Caco-2 (cell line): Measurements from ENCODE around the gene CCDC136. TPM values are rescaled to one million over a fixed set of nuclear protein-coding genes. Genes with fewer than 3 reads are reported as not detected.
A peak's percentile ranks its signal among the peaks of the same experiment; 100 is the strongest.

Experiments used
- BruUV-seq: library from RNA; stranded (reverse); fragments of 400-500 nt; replicated peaks from 2 replicates; lab custom pipeline; 2021; lab: Mats Ljungman, UMichigan
- CTCF ChIA-PET: fragments of 300-600 bp; sonication (Branson Sonifier 250); formaldehyde crosslinking; loops from one replicate; lab custom pipeline; 2022; ENCODE audit warnings: antibody characterized with exemption; lab: Charles Lee
- POLR2A ChIA-PET: fragments of 300-600 bp; sonication (Branson Sonifier 250); formaldehyde crosslinking; loops from one replicate; lab custom pipeline; 2022; ENCODE audit warnings: antibody characterized with exemption; lab: Charles Lee
- DNase-seq, 2 experiments: peaks; one replicate each; pipeline versions ENCODE4 v3.0.0 to v3.0.0-alpha.2; 2020 to 2022
- H3K27me3 ChIP-seq: replicated peaks from 2 replicates; pipeline ENCODE4 v1.6.0; 2011; ENCODE audit warnings: low read length; ENCODE audit not compliant: control insufficient read depth, insufficient read depth
- H3K36me3 ChIP-seq: 2 replicates; pipeline ENCODE4 v1.5.1; 2011; ENCODE audit warnings: low read length; ENCODE audit not compliant: control insufficient read depth, insufficient read depth
- H3K4me1 ChIP-seq: fragments of 250-450 bp; sonication (Bioruptor Pico); 2 replicates; pipeline ENCODE4 v1.5.1; 2020; ENCODE audit warnings: mild to moderate bottlenecking
- H3K4me3 ChIP-seq: 2 replicates; pipeline ENCODE4 v1.5.1; 2011; ENCODE audit warnings: low read depth, mild to moderate bottlenecking, control low read depth, low read length
- H3K9me3 ChIP-seq: fragments of 250-450 bp; sonication (Bioruptor Pico); 2 replicates; pipeline ENCODE4 v1.5.1; 2020; ENCODE audit warnings: mild to moderate bottlenecking, moderate library complexity
- H3K27ac Mint-ChIP-seq: one replicate; pipeline ENCODE4 v1.8.0; 2022; ENCODE audit warnings: mixed read lengths; ENCODE audit not compliant: unreplicated experiment
- H3K27me3 Mint-ChIP-seq: one replicate; pipeline ENCODE4 v1.8.0; 2022; ENCODE audit warnings: mixed read lengths; ENCODE audit not compliant: insufficient read depth, unreplicated experiment
- H3K36me3 Mint-ChIP-seq: one replicate; pipeline ENCODE4 v1.8.0; 2022; ENCODE audit warnings: mild to moderate bottlenecking, mixed read lengths; ENCODE audit not compliant: insufficient read depth, unreplicated experiment
- H3K4me1 Mint-ChIP-seq: one replicate; pipeline ENCODE4 v1.8.0; 2022; ENCODE audit warnings: low read depth, mixed read lengths; ENCODE audit not compliant: unreplicated experiment
- H3K4me3 Mint-ChIP-seq: one replicate; pipeline ENCODE4 v1.8.0; 2022; ENCODE audit warnings: mild to moderate bottlenecking, moderate library complexity, mixed read lengths; ENCODE audit not compliant: unreplicated experiment
- H3K9me3 Mint-ChIP-seq: one replicate; pipeline ENCODE4 v1.8.0; 2022; ENCODE audit warnings: mixed read lengths; ENCODE audit not compliant: unreplicated experiment
- CTCF ChIP-seq, 2 experiments: fragments of 200-600 bp in 1 of 2; IDR thresholded peaks; 1 replicate in 1 of 2; 2 replicates in 1 of 2; pipeline versions ENCODE4 v1.5.1 to v1.8.0; 2011 to 2022; ENCODE audit warnings: antibody characterized with exemption in 1 of 2, control low read depth in 1 of 2, inconsistent platforms in 1 of 2, low read depth in 1 of 2, low read length in 1 of 2, mild to moderate bottlenecking in 1 of 2, moderate library complexity in 1 of 2; ENCODE audit not compliant: insufficient read depth in 1 of 2, severe bottlenecking in 1 of 2, unreplicated experiment in 1 of 2
- intact Hi-C: fragments of 100-400 bp; cut with micrococcal nuclease; formaldehyde crosslinking; loops from one replicate; pipeline ENCODE4 v1.10.0; 2022; ENCODE audit not compliant: unreplicated experiment
- total RNA-seq: library from RNA; stranded (reverse); gene quantifications from 2 replicates; pipeline ENCODE4 v1.2.3, GENCODE V29; 2022

Gene CCDC136
- total RNA-seq, 1 experiment from 2014 or later, result 10.2 TPM

DNA sequence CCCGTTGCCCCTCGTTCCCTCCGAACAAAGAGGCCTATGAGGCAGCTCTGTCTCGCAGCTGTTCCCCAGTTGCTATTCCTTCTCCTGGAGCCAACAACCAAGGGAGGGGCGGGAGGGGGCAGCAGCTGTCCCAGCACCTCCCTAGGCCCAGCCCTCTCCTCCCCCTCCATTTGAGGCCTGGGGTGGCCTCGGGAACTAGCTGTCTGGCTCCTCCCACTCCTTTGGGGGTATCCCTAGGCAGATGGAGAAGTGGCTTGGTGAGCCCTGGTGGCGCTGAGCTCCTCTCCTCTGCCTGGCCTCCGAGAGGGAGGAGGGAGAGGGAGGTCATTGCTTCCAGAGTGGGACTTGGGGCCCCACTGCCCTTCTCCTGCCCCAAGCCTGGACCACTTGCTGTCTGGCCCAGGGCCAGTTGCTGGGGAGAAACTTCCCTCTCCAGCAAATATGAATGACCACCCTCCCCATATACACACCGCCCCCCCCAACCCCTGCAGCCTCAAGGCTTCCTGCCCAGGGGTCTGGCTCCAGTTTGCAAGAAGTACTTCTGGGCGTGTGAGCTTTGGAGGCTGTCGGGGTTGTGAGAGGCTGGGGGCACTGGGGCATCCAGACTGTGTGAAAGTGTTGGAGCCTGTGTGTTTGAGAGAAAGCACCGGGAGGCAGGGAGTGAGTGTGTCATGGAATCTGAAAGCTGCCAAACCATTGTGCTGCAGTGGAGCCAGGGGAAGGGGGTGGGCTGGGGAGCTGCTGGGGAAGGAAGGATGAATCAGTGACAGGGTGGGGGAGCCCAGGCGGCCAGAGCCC is 41.6 kb downstream of the CCDC136 start:
- no peak for DNase-seq
- H3K27me3 ChIP-seq, result no peaks in the 10 kb centered on the region
- no TSS peak for BruUV-seq
- peak overlapping the region; percentile 75 for H3K4me3 Mint-ChIP-seq
- H3K27ac Mint-ChIP-seq, result peak overlapping the region; percentile 17
- ChIA-PET CTCF (interaction anchor here (0.6 kb wide), 3 partner anchors 9 to 55 kb away, joined by 3 to 10 read pairs (median 3); no protein-coding TSS in a partner anchor), POLR2A (no interaction called here)
- H3K9me3 Mint-ChIP-seq, result no peaks in the 10 kb centered on the region
- H3K36me3 ChIP-seq, result no peaks in the 10 kb centered on the region
- intact Hi-C loops, result loop anchor here (5.0 kb wide), 1 partner anchor 41 kb away; the partner anchor contains the start of gene CCDC136
- peaks cover 28% of the 10 kb centered on the region for H3K4me1 ChIP-seq
- no peaks in the 10 kb centered on the region for H3K27me3 Mint-ChIP-seq
- TF ChIP-seq CTCF (IDR thresholded peaks at IDR 0.05; ENCODE audit: insufficient read depth in 1 of 2, low read depth in 1 of 2, low read length in 1 of 2, severe bottlenecking in 1 of 2, unreplicated experiment in 1 of 2), result no peak
- H3K4me3 ChIP-seq, result no peak overlapping the region
- peaks cover 14% of the 10 kb centered on the region for H3K4me1 Mint-ChIP-seq
- no peaks in the 10 kb centered on the region for H3K9me3 ChIP-seq
- H3K36me3 Mint-ChIP-seq, result peaks cover 22% of the 10 kb centered on the region

GRCh38 chr7:128833946-128834325 is 42.2 kb downstream of the CCDC136 start:
- Mint-ChIP-seq H3K27me3 (no peaks in the 10 kb centered on the region), H3K36me3 (peaks cover 23% of the 10 kb centered on the region), H3K27ac (peak overlapping the region; percentile 17), H3K9me3 (no peaks in the 10 kb centered on the region), H3K4me1 (peaks cover 10% of the 10 kb centered on the region), H3K4me3 (no peak overlapping the region)
- POLR2A ChIA-PET, result no interaction called here
- H3K36me3 ChIP-seq, result no peaks in the 10 kb centered on the region
- TF ChIP-seq CTCF (IDR thresholded peaks at IDR 0.05; ENCODE audit: insufficient read depth in 1 of 2, low read depth in 1 of 2, low read length in 1 of 2, severe bottlenecking in 1 of 2, unreplicated experiment in 1 of 2), result no peak
- H3K4me3 ChIP-seq, result no peak overlapping the region
- no peaks in the 10 kb centered on the region for H3K27me3 ChIP-seq
- BruUV-seq, result no TSS peak
- H3K9me3 ChIP-seq, result no peaks in the 10 kb centered on the region
- CTCF ChIA-PET, result interaction anchor here (0.6 kb wide), 1 partner anchor 39 kb away, joined by 3 read pairs; no protein-coding TSS in a partner anchor
- no peak for DNase-seq
- peaks cover 24% of the 10 kb centered on the region for H3K4me1 ChIP-seq
- intact Hi-C loops, result loop anchor here (5.0 kb wide), 1 partner anchor 42 kb away; the partner anchor contains the start of gene CCDC136

- Histone ChIP-seq H3K4me1 (peaks cover 17% of the 10 kb centered on the region), H3K36me3 (no peaks in the 10 kb centered on the region), H3K9me3 (no peaks in the 10 kb centered on the region), H3K4me3 (no peak overlapping the region), H3K27me3 (no peaks in the 10 kb centered on the region)
- Mint-ChIP-seq H3K36me3 (peaks cover 31% of the 10 kb centered on the region), H3K27ac (no peak overlapping the region), H3K27me3 (no peaks in the 10 kb centered on the region), H3K4me3 (no peak overlapping the region), H3K4me1 (peaks cover 5% of the 10 kb centered on the region), H3K9me3 (no peaks in the 10 kb centered on the region)
- no peak for DNase-seq
- no TSS peak for BruUV-seq
- ChIA-PET CTCF (interaction anchor here (0.7 kb wide), 1 partner anchor 27 kb away, joined by 3 read pairs; the partner anchor contains the start of gene ATP6V1F), POLR2A (no interaction called here)
- TF ChIP-seq CTCF (IDR thresholded peaks at IDR 0.05; ENCODE audit: insufficient read depth in 1 of 2, low read depth in 1 of 2, low read length in 1 of 2, severe bottlenecking in 1 of 2, unreplicated experiment in 1 of 2), result no peak
- intact Hi-C loops, result no loop called here
These were observed 43.5 kb downstream of the CCDC136 start for GRCh38 chr7:128835231-128835751.
